ENCODE measurements around the gene GNPTG. TPM values are rescaled to one million over a fixed set of nuclear protein-coding genes. Genes with fewer than 3 reads are reported as not detected.

Gene GNPTG
- total and polyA plus RNA-seq, 9 of the 15 experiments (the other 6 are each of a cell fraction or from before 2014, with no cell fraction given): 0.69 to 33.3 (median 13.6) TPM

DNA sequence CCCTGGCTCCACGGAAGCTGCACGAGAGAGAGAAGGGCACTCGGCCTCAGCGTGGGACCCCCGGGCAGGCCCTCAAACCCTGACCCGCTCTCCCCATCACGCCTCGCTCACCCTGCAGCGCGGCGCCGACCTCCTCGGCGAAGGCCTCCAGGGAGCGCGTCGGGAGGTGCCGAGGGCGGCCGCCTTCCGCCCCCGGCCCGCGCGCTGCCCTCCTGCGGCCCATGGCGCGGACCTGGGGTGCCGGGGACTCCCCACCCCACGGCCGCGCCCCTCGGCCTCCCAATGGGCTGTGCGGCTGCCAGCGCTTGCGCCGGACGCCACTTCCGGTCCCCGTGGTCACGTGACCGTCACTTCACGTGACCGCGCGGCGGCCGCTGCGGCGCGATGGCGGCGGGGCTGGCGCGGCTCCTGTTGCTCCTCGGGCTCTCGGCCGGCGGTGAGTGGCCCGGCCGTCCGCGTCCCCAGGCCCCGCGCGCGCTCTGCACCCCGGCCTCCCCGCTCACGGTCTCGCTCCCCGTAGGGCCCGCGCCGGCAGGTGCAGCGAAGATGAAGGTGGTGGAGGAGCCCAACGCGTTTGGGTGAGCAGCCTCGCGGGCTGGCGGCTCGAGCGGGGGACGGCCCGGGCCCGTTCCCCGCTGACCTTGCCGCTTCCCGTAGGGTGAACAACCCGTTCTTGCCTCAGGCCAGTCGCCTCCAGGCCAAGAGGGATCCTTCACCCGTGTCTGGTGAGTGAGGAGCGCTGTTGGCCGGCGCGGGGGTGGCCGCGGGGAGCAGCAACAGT lies at the start of gene GNPTG, which contains the start of gene TSR3 (continued):
- no peak for TF ChIP-seq ZKSCAN8 (CRISPR knock-in tag; IDR thresholded peaks at IDR 0.05)
- peak; percentile 80 for TF ChIP-seq RBFOX2 (IDR thresholded peaks at IDR 0.05; ENCODE audit: low read depth, low read length)
- TF ChIP-seq CREBBP (IDR thresholded peaks at IDR 0.05; ENCODE audit: low read depth, low read length): no peak
- no peak for TF ChIP-seq CCAR2 (IDR thresholded peaks at IDR 0.05; ENCODE audit: low read depth, low read length)
- TF ChIP-seq CEBPB (tag; IDR thresholded peaks at IDR 0.05): no peak
- TF ChIP-seq ADNP (tag; IDR thresholded peaks at IDR 0.05): no peak
- 0 out of 2 replicates have a peak, but pooled peaks have one; percentile 17 for TF ChIP-seq SAFB (IDR thresholded peaks at IDR 0.05; ENCODE audit: borderline replicate concordance, low read depth, low read length)
- TF ChIP-seq ZNF282 (CRISPR knock-in tag; IDR thresholded peaks at IDR 0.05): no peak
- TF ChIP-seq ZNF24 (IDR thresholded peaks at IDR 0.05): peak; percentile 19; the same call in 1 of the 2 replicates
- no peak for TF ChIP-seq SMARCA4 (IDR thresholded peaks at IDR 0.05)
- TF ChIP-seq BCOR (IDR thresholded peaks at IDR 0.05): no peak
- TF ChIP-seq NCOR1 (IDR thresholded peaks at IDR 0.05): no peak
- TF ChIP-seq TCF3 (CRISPR knock-in tag; IDR thresholded peaks at IDR 0.05): no peak
- no peak for TF ChIP-seq NFATC3 (IDR thresholded peaks at IDR 0.05)
- no peak for TF ChIP-seq TRIM24 (IDR thresholded peaks at IDR 0.05)
- TF ChIP-seq ARID1B (IDR thresholded peaks at IDR 0.05): no peak
- no peak for TF ChIP-seq CHD2 (IDR thresholded peaks at IDR 0.05; ENCODE audit: low read depth, low read length)
- no peak for TF ChIP-seq HSF4 (CRISPR knock-in tag; IDR thresholded peaks at IDR 0.05; ENCODE audit: borderline replicate concordance)
- TF ChIP-seq, protein P1, sequence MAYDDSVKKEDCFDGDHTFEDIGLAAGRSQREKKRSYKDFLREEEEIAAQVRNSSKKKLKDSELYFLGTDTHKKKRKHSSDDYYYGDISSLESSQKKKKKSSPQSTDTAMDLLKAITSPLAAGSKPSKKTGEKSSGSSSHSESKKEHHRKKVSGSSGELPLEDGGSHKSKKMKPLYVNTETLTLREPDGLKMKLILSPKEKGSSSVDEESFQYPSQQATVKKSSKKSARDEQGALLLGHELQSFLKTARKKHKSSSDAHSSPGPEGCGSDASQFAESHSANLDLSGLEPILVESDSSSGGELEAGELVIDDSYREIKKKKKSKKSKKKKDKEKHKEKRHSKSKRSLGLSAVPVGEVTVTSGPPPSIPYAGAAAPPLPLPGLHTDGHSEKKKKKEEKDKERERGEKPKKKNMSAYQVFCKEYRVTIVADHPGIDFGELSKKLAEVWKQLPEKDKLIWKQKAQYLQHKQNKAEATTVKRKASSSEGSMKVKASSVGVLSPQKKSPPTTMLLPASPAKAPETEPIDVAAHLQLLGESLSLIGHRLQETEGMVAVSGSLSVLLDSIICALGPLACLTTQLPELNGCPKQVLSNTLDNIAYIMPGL (CRISPR knock-in tag; IDR thresholded peaks at IDR 0.05): peak; percentile 32; the same call in 1 of the 2 replicates
- no peak for TF ChIP-seq ZNF133 (CRISPR knock-in tag; IDR thresholded peaks at IDR 0.05)
- TF ChIP-seq, protein P2, sequence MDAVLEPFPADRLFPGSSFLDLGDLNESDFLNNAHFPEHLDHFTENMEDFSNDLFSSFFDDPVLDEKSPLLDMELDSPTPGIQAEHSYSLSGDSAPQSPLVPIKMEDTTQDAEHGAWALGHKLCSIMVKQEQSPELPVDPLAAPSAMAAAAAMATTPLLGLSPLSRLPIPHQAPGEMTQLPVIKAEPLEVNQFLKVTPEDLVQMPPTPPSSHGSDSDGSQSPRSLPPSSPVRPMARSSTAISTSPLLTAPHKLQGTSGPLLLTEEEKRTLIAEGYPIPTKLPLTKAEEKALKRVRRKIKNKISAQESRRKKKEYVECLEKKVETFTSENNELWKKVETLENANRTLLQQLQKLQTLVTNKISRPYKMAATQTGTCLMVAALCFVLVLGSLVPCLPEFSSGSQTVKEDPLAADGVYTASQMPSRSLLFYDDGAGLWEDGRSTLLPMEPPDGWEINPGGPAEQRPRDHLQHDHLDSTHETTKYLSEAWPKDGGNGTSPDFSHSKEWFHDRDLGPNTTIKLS (IDR thresholded peaks at IDR 0.05; ENCODE audit: borderline replicate concordance, low read depth): peak; percentile 46; the same call in 1 of the 2 replicates
- no peak for TF ChIP-seq ZNF717 (CRISPR knock-in tag; IDR thresholded peaks at IDR 0.05)
- TF ChIP-seq SIN3A (IDR thresholded peaks at IDR 0.05; ENCODE audit: borderline replicate concordance in 2 of 2, control insufficient read depth in 1 of 2, low read depth in 2 of 2, low read length in 2 of 2): peak; percentile 100
- TF ChIP-seq ZNF165 (CRISPR knock-in tag; IDR thresholded peaks at IDR 0.05; ENCODE audit: borderline replicate concordance): no peak
- no peak for TF ChIP-seq SIRT6 (IDR thresholded peaks at IDR 0.05; ENCODE audit: low read depth, low read length)
- TF ChIP-seq, protein P3, sequence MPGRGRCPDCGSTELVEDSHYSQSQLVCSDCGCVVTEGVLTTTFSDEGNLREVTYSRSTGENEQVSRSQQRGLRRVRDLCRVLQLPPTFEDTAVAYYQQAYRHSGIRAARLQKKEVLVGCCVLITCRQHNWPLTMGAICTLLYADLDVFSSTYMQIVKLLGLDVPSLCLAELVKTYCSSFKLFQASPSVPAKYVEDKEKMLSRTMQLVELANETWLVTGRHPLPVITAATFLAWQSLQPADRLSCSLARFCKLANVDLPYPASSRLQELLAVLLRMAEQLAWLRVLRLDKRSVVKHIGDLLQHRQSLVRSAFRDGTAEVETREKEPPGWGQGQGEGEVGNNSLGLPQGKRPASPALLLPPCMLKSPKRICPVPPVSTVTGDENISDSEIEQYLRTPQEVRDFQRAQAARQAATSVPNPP (IDR thresholded peaks at IDR 0.05; ENCODE audit: borderline replicate concordance, insufficient read depth, insufficient read length): no peak
- peak; percentile 58 for TF ChIP-seq CREB1 (IDR thresholded peaks at IDR 0.05)
- peak; percentile 63; the same call in 1 of the 2 replicates for TF ChIP-seq CREB1 (CRISPR knock-in tag; IDR thresholded peaks at IDR 0.05)
